GM19455 (cell line): ENCODE results near the gene KLHL3.

Experiments
- ATAC-seq: cut with Tn5 transposase; IDR thresholded peaks from one replicate; pipeline ENCODE4 v1.9.1; 2021; ENCODE audit not compliant: unreplicated experiment

Gene KLHL3

GRCh38 chr5:137592317-137592716 lies 143.6 kb downstream of the KLHL3 start:
- ATAC-seq, result no peak

DNA sequence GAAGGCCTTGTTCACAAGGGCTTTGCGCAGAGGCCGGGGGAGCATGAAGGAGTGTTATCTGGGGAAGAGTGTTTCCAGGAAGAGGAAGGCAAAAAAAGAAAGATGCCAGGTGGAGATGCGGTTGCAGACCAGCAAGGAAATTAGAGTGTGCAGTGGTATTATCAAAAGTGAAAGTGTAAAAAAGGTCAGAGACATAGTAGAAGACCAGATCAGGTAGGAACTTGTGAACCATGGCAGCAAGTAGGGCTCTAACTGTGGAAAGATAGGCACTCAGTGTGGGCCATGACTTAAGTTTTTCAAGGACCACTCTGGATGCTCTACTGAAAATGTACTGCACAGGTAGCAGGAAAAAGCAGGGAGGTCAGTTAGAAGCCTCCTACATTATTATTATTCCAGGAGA lies 146.7 kb downstream of the KLHL3 start:
- ATAC-seq, result no peak

GRCh38 chr5:137587919-137588318 lies 148.0 kb downstream of the KLHL3 start:
- ATAC-seq, result no peak

GRCh38 chr5:137584262-137584661 lies 151.6 kb downstream of the KLHL3 start:
- no peak for ATAC-seq

- ATAC-seq, result no peak
Observed at GRCh38 chr5:137583129-137583528, 152.8 kb downstream of the KLHL3 start.

DNA sequence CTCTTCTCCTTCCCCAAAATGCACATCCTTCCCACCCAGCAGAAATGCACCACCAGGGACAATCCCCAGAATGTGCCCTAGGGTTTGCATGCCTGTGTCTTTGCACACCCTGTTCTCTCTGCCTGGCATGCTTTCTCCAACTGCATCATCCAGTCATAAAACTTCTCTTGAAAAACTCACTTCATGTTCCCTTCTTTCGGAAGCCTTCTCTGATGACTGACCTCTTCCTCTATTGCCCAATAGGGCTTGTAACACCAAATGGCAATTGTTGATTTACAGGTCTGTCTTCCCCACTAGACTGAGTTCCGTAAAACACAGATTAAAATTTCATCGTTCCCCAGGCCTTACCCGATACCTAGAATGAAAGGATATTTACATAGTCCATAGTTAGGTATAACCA lies 153.7 kb downstream of the KLHL3 start:
- ATAC-seq, result no peak

DNA sequence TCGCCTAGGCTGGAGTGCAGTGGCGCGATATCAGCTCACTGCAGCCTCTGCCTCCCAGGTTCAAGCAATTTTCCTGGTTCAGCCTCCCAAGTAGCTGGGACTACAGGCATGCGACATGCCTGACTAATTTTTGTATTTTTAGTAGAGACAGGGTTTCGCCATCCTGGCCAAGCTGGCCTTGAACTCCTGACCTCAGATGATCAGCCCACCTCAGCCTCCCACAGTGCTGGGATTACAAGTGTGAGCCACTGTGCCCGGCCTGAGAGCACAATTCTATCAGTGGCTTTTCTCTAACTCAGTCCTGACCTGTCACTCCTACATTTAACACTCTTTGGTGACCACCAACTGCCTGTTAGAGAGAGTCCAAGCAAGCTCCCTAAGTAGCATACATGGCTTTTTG lies 154.1 kb downstream of the KLHL3 start:
- ATAC-seq, result no peak

- no peak for ATAC-seq
Observed at GRCh38 chr5:137580030-137580429, 155.9 kb downstream of the KLHL3 start.

DNA sequence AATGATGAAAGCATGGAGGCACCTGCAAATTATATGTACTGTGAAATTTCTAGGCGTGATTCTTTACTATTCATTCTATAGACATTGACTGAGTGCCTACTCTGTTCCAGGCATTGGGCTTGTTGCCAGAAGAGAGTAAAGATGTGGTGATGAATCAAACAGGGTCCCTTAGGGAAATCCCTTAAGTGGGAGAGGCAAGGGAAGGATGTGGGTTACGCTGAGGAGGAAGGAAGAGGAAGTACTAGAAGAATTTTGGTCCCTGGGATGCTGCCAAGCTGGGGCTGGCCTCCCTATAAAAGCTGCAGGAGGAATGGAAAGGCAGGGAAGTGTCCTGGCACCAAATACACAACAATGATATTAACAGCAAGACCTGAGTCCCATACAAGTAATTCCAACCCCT lies 160.0 kb downstream of the KLHL3 start:
- ATAC-seq, result no peak

GRCh38 chr5:137575211-137575610 lies 160.7 kb downstream of the KLHL3 start:
- ATAC-seq, result no peak

DNA sequence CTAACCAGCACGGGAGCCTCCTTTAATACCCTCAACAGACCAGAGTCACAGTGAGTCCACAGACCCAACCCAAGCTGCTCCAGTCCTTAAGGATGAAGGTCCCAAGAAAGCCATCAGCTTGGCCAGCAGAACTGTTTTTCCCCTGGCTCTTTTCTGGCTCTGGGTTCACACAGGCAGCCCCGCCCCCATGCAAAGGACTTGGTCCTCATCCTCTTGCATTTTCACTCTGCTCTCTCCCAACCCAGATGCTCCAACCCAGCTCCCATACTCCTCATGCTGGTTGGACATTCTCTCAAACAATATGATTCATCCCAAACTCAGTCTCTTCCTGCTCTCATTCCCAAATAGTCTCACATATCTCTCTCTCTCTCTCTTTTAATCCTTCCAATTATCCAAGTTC lies 162.5 kb downstream of the KLHL3 start:
- no peak for ATAC-seq

GRCh38 chr5:137572042-137572695 lies 163.7 kb downstream of the KLHL3 start:
- no peak for ATAC-seq

- no peak for ATAC-seq
Observed at GRCh38 chr5:137570070-137570469, 165.8 kb downstream of the KLHL3 start.
